NCI-H2081 treated with DMSO at 0.1 percent for 48 hours (cell line): ENCODE results near the gene CADPS.

ENCODE experiments used
- DNase-seq: peaks from one replicate; lab custom pipeline; 2025; lab: John Stamatoyannopoulos, UW

CADPS gene

GRCh38 chr3:62632510-62633294, 242.5 kb downstream of the CADPS start:
- DNase-seq, result no peak

- no peak for DNase-seq
These were observed 243.7 kb downstream of the CADPS start for GRCh38 chr3:62631488-62631887.

- DNase-seq, result no peak
These were observed 244.6 kb downstream of the CADPS start for GRCh38 chr3:62630664-62631063.

- DNase-seq, result no peak
These were observed 249.9 kb downstream of the CADPS start for GRCh38 chr3:62625268-62625667.

- DNase-seq, result no peak
These were observed 251.0 kb downstream of the CADPS start for GRCh38 chr3:62624185-62624584.

GRCh38 chr3:62622553-62623174, 252.6 kb downstream of the CADPS start:
- DNase-seq, result peak; percentile 14

GRCh38 chr3:62621925-62622324, 253.3 kb downstream of the CADPS start:
- no peak for DNase-seq

GRCh38 chr3:62621176-62621575, 254.0 kb downstream of the CADPS start:
- DNase-seq, result no peak

GRCh38 chr3:62615258-62615849, 259.9 kb downstream of the CADPS start:
- no peak for DNase-seq

GRCh38 chr3:62614527-62614926, 260.7 kb downstream of the CADPS start:
- no peak for DNase-seq

- DNase-seq, result no peak
These were observed 263.5 kb downstream of the CADPS start for GRCh38 chr3:62611541-62612240.

- no peak for DNase-seq
These were observed 267.8 kb downstream of the CADPS start for GRCh38 chr3:62607287-62608029.

- no peak for DNase-seq
These were observed 269.7 kb downstream of the CADPS start for GRCh38 chr3:62605413-62606068.

- no peak for DNase-seq
These were observed 270.4 kb downstream of the CADPS start for GRCh38 chr3:62604751-62605351.

GRCh38 chr3:62604298-62604697, 270.9 kb downstream of the CADPS start:
- DNase-seq, result no peak

GRCh38 chr3:62602987-62603386, 272.2 kb downstream of the CADPS start:
- DNase-seq, result no peak

GRCh38 chr3:62602129-62602770, 273.0 kb downstream of the CADPS start:
- DNase-seq, result no peak

- DNase-seq, result no peak
These were observed 273.8 kb downstream of the CADPS start for GRCh38 chr3:62601238-62602070.

- DNase-seq, result no peak
These were observed 275.2 kb downstream of the CADPS start for GRCh38 chr3:62600033-62600432.

- DNase-seq, result no peak
These were observed 277.7 kb downstream of the CADPS start for GRCh38 chr3:62597491-62597890.
